Breast epithelium (tissue), 4 donors: Measurements from ENCODE around the gene ORAI2. TPM values are rescaled to one million over a fixed set of nuclear protein-coding genes. Genes with fewer than 3 reads are reported as not detected.
"Not testable (repeated sequence)": the region's sequence is repeated elsewhere in the genome, so short reads cannot be mapped to it uniquely, and the experiment has no call there.

Experiments used
- DNase-seq, 2 donors: peaks; one replicate each; pipeline ENCODE4 v3.0.0-alpha.2; 2019; ENCODE audit warnings: low spot score in 2 of 2
- H3K27ac ChIP-seq, 2 donors: fragments of 200-600 bp; sonication (generic) in 1 of 2; one replicate each; pipeline ENCODE4 v1.5.1; 2016 to 2019; ENCODE audit warnings: mild to moderate bottlenecking in 1 of 2
- H3K27me3 ChIP-seq, 2 donors: fragments of 200-600 bp; sonication (generic) in 1 of 2; one replicate each; pipeline versions ENCODE4 v1.5.1 to v1.6.0; 2017 to 2019; ENCODE audit warnings: control low read depth in 1 of 2, mild to moderate bottlenecking in 1 of 2
- H3K36me3 ChIP-seq: fragments of 200-600 bp; one replicate; pipeline ENCODE4 v1.5.1; 2019
- H3K4me1 ChIP-seq, 2 donors: fragments of 200-600 bp; sonication (generic); one replicate each; pipeline ENCODE4 v1.5.1; 2016 to 2019; ENCODE audit warnings: control low read depth in 1 of 2
- H3K4me3 ChIP-seq, 3 donors: fragments of 200-600 bp; sonication (generic); 1 replicate in 2 of 3; 2 replicates in 1 of 3; pipeline ENCODE4 v1.5.1; 2016 to 2019; ENCODE audit warnings: mild to moderate bottlenecking in 3 of 3, moderate library complexity in 2 of 3
- H3K9me3 ChIP-seq, 2 donors: fragments of 200-600 bp; sonication (generic) in 1 of 2; one replicate each; pipeline ENCODE4 v1.5.1; 2016 to 2019; ENCODE audit warnings: control low read depth in 1 of 2
- CTCF ChIP-seq, 3 donors: fragments of 450-650 bp; IDR thresholded peaks; one replicate each; pipeline ENCODE4 v1.5.1; 2016 to 2017; ENCODE audit warnings: antibody characterized with exemption in 3 of 3, mild to moderate bottlenecking in 3 of 3, moderate library complexity in 3 of 3
- POLR2A ChIP-seq: fragments of 450-650 bp; IDR thresholded peaks from one replicate; pipeline ENCODE4 v1.6.1; 2016; ENCODE audit warnings: antibody characterized with exemption, mild to moderate bottlenecking, moderate library complexity
- POLR2AphosphoS5 ChIP-seq, 3 donors: sonication (generic); formaldehyde crosslinking; IDR thresholded peaks; one replicate each; pipeline ENCODE4 v1.6.1; 2017; ENCODE audit warnings: antibody characterized with exemption in 3 of 3
- intact Hi-C: fragments of 100-400 bp; cut with DNase I; formaldehyde crosslinking; loops from one replicate; pipeline ENCODE4 v1.15.1; 2023; ENCODE audit warnings: low total_unique reads
- total RNA-seq, 3 donors: library from RNA; depleted of rRNA; stranded (reverse); fragments of >200 nt; gene quantifications; one replicate each; pipeline ENCODE4 v1.1.0, GENCODE V29; 2016

ORAI2 gene
- total RNA-seq, 3 donors from 2014 or later, result 8.3 to 24.9 (median 18.1) TPM

GRCh38 chr7:102469972-102470825, 36.8 kb downstream of the ORAI2 start:
- peak in 1 of 2 donors; percentile 38 for DNase-seq
- Histone ChIP-seq H3K36me3 (no peaks in the 10 kb centered on the region), H3K4me1 (no peaks in the 10 kb centered on the region), H3K9me3 (no peaks in the 10 kb centered on the region), H3K4me3 (no peak overlapping the region), H3K27ac (no peak overlapping the region), H3K27me3 (no peaks in the 10 kb centered on the region)
- TF ChIP-seq POLR2AphosphoS5 (IDR thresholded peaks at IDR 0.05) (no peak), POLR2A (no peak), CTCF (IDR thresholded peaks at IDR 0.05) (no peak)
- intact Hi-C loops, result no loop called here

DNA sequence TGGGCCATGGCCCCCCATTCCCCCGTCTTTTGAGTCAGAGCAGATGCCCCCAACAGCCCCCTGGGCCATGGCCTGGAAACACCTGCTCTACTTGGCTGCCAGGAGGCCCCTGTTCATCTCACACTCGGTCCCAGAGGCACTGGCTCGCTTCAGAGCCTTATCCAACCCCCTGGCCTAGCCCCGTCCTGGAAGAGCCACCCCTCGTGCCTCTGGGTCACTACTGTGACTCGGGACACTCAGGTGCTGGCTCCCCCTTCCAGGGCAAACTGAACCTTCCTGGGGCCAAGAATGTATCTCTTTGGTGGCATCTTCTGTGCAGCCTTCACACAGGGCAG, 38.4 kb downstream of the ORAI2 start:
- H3K9me3 ChIP-seq, result no peaks in the 10 kb centered on the region
- H3K4me3 ChIP-seq, result no peak overlapping the region
- no peak overlapping the region for H3K27ac ChIP-seq
- H3K27me3 ChIP-seq, result no peaks in the 10 kb centered on the region
- TF ChIP-seq POLR2AphosphoS5 (IDR thresholded peaks at IDR 0.05) (no peak), CTCF (IDR thresholded peaks at IDR 0.05) (no peak), POLR2A (no peak)
- intact Hi-C loops, result no loop called here
- H3K4me1 ChIP-seq, result no peaks in the 10 kb centered on the region
- no peaks in the 10 kb centered on the region for H3K36me3 ChIP-seq
- peak in 1 of 2 donors; percentile 45 for DNase-seq

- intact Hi-C loops, result no loop called here
- Histone ChIP-seq H3K9me3 (no peaks in the 10 kb centered on the region), H3K27me3 (no peaks in the 10 kb centered on the region), H3K4me3 (no peak overlapping the region), H3K36me3 (no peaks in the 10 kb centered on the region), H3K4me1 (no peaks in the 10 kb centered on the region), H3K27ac (no peak overlapping the region)
- TF ChIP-seq CTCF (IDR thresholded peaks at IDR 0.05), result no peak
- TF ChIP-seq POLR2A, result no peak
- no peak for TF ChIP-seq POLR2AphosphoS5 (IDR thresholded peaks at IDR 0.05)
- peak in 1 of 2 donors; percentile 48 for DNase-seq
These were observed 39.0 kb downstream of the ORAI2 start for GRCh38 chr7:102472126-102473041.

GRCh38 chr7:102473271-102473991, 40.1 kb downstream of the ORAI2 start:
- intact Hi-C loops, result no loop called here

GRCh38 chr7:102474116-102474515, 40.7 kb downstream of the ORAI2 start:
- H3K4me1 ChIP-seq, H3K27ac ChIP-seq, H3K4me3 ChIP-seq, intact Hi-C loops, H3K27me3 ChIP-seq, H3K9me3 ChIP-seq, H3K36me3 ChIP-seq: not testable (repeated sequence)
- peak in 1 of 2 donors; percentile 20 for DNase-seq

More at GRCh38 chr7:102473271-102473991, 40.1 kb downstream of the ORAI2 start:
- Histone ChIP-seq H3K4me1 (no peaks in the 10 kb centered on the region), H3K9me3 (no peaks in the 10 kb centered on the region), H3K27ac (no peak overlapping the region), H3K4me3 (no peak overlapping the region), H3K36me3 (no peaks in the 10 kb centered on the region), H3K27me3 (no peaks in the 10 kb centered on the region)
- DNase-seq, result peak in 1 of 2 donors; percentile 36
- TF ChIP-seq POLR2A (no peak), CTCF (IDR thresholded peaks at IDR 0.05) (no peak), POLR2AphosphoS5 (IDR thresholded peaks at IDR 0.05) (no peak)

DNA sequence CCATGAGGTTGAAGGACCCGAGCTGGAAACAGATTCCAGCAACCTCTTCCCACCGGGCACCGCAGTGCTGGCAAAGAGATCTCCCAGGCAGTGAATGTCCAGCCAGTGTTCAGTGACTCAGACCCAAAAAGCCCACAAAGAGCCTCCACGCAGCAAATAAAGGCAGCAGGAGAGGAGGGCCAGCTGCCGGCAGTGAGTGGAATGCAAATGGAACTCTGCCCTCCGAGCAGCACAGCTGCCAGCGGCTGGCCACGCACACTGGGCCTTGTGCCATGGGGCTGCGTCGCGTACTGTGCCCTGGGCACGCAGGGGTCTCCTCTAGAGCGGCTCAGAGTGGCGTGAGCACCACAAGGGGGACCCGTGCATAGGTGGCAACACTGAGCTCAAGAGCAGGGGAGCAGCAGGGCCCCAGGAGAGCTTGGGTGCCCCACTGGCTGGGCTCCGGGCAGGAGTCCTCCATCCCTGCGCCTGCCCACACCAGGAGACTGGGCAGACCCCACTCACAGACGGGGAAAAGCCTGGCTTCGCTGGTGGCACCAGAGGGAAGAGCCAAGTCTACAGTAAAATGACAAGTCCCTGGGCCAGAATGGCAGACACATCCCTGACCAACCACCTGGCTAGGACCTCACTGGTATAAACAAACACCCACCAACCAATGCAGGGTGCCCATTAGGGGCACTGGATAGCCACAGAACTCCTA, 41.5 kb downstream of the ORAI2 start:
- H3K4me1 ChIP-seq, H3K4me3 ChIP-seq, intact Hi-C loops, H3K36me3 ChIP-seq, H3K9me3 ChIP-seq, H3K27ac ChIP-seq, H3K27me3 ChIP-seq, DNase-seq: not testable (repeated sequence)
